OCI-LY1 (cell line): ENCODE results near the gene IL20RB.

Experiments
- H2AFZ ChIP-seq: fragments of 200-600 bp; sonication (generic), shearing (Covaris generic); 2 replicates; pipeline ENCODE4 v1.6.0; 2014; ENCODE audit warnings: antibody characterized with exemption, mild to moderate bottlenecking, low read length
- H3F3A ChIP-seq: fragments of 200-600 bp; sonication (generic), shearing (Covaris generic); 2 replicates; pipeline ENCODE4 v1.6.0; 2014; ENCODE audit warnings: mild to moderate bottlenecking, antibody characterized with exemption, low read length, moderate library complexity; ENCODE audit not compliant: insufficient read depth
- H3K27ac ChIP-seq: fragments of 200-600 bp; sonication (generic); 2 replicates; pipeline ENCODE4 v1.5.1; 2014; ENCODE audit warnings: low read length, mixed run types, mild to moderate bottlenecking, low read depth; ENCODE audit not compliant: poor library complexity, severe bottlenecking
- H3K27me3 ChIP-seq: fragments of 200-600 bp; sonication (generic); 2 replicates; pipeline ENCODE4 v1.6.0; 2014; ENCODE audit warnings: antibody characterized with exemption, mild to moderate bottlenecking, low read length, moderate library complexity; ENCODE audit not compliant: insufficient read depth
- H3K36me3 ChIP-seq: fragments of 200-600 bp; sonication (generic); 2 replicates; pipeline ENCODE4 v1.6.1; 2014; ENCODE audit warnings: mild to moderate bottlenecking, antibody characterized with exemption, low read length, moderate library complexity, mixed read lengths; ENCODE audit not compliant: insufficient read depth
- H3K4me1 ChIP-seq: fragments of 200-600 bp; sonication (generic); 2 replicates; pipeline ENCODE4 v1.5.1; 2014; ENCODE audit warnings: mild to moderate bottlenecking, low read length, moderate library complexity; ENCODE audit not compliant: insufficient read depth, severe bottlenecking
- H3K4me2 ChIP-seq: fragments of 200-600 bp; sonication (generic), shearing (Covaris generic); 2 replicates; pipeline ENCODE4 v1.6.1; 2014; ENCODE audit warnings: low read length
- H3K4me3 ChIP-seq: fragments of 200-600 bp; sonication (generic); 2 replicates; pipeline ENCODE4 v1.5.1; 2014; ENCODE audit warnings: low read length, low read depth, mild to moderate bottlenecking, mixed read lengths; ENCODE audit not compliant: poor library complexity, severe bottlenecking
- H3K79me2 ChIP-seq: fragments of 200-600 bp; shearing (Covaris generic); 2 replicates; pipeline ENCODE4 v1.6.1; 2016; ENCODE audit warnings: mixed run types, low read length, mixed read lengths; ENCODE audit not compliant: insufficient read depth
- H3K9ac ChIP-seq: fragments of 200-600 bp; sonication (generic), shearing (Covaris generic); 2 replicates; pipeline ENCODE4 v1.6.1; 2014; ENCODE audit warnings: mild to moderate bottlenecking, low read length, mixed read lengths
- H3K9me2 ChIP-seq: fragments of 200-600 bp; sonication (generic), shearing (Covaris generic); 2 replicates; pipeline ENCODE4 v1.6.1; 2014; ENCODE audit warnings: low read depth, mild to moderate bottlenecking, low read length, mixed read lengths
- H3K9me3 ChIP-seq: fragments of 200-600 bp; shearing (Covaris generic); 2 replicates; pipeline ENCODE4 v1.6.1; 2014; ENCODE audit warnings: low read length, mixed read lengths
- H4K20me1 ChIP-seq: fragments of 200-600 bp; sonication (generic), shearing (Covaris generic); 2 replicates; pipeline ENCODE4 v1.6.0; 2016; ENCODE audit warnings: mild to moderate bottlenecking, low read length; ENCODE audit not compliant: insufficient read depth
- CTCF ChIP-seq: fragments of 200-600 bp; sonication (generic), shearing (Covaris generic); IDR thresholded peaks from 2 replicates; pipeline ENCODE4 v1.5.1; 2017; ENCODE audit warnings: mild to moderate bottlenecking, antibody characterized with exemption, low read length, moderate library complexity, mixed read lengths
- EZH2 ChIP-seq: fragments of 200-600 bp; sonication (generic), shearing (Covaris generic); IDR thresholded peaks from 2 replicates; pipeline ENCODE4 v1.8.0; 2017; ENCODE audit warnings: borderline replicate concordance, mixed run types, mild to moderate bottlenecking, antibody characterized with exemption, low read length, moderate library complexity, mixed read lengths

Gene IL20RB

DNA sequence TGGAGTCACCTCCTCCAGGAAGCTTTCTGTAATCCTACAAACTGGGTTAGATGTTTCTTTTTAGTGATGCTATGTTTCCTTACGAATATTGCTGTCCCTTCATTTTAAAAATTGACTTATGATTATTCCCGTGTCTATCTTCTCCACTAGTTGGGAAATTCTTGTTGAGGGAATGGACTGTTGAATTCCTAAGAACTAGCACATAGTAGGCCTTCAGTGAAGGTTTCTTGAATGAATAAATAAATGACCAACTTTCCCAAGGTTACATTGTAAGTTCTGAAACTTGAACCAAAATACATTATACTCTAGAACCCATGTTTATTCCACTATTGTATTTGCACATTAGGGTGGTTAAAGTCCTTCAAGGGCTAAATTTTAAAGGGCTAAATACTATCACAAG is 812 bp upstream of the IL20RB start:
- no peak overlapping the region for H2AFZ ChIP-seq
- no peaks in the 10 kb centered on the region for H3F3A ChIP-seq
- no peaks in the 10 kb centered on the region for H4K20me1 ChIP-seq
- no peak overlapping the region for H3K27ac ChIP-seq
- H3K79me2 ChIP-seq = no peaks in the 10 kb centered on the region
- no peak overlapping the region for H3K9ac ChIP-seq
- H3K27me3 ChIP-seq = no peaks in the 10 kb centered on the region
- TF ChIP-seq EZH2 (no peak), CTCF (no peak)
- no peak overlapping the region for H3K4me2 ChIP-seq
- H3K4me1 ChIP-seq = no peaks in the 10 kb centered on the region
- H3K9me2 ChIP-seq = no peaks in the 10 kb centered on the region
- H3K4me3 ChIP-seq = no peak overlapping the region
- H3K9me3 ChIP-seq = no peaks in the 10 kb centered on the region
- peaks cover under 1% of the 10 kb centered on the region; the same call in 1 of the 2 replicates for H3K36me3 ChIP-seq

GRCh38 chr3:136958939-136959338 is 1.2 kb downstream of the IL20RB start:
- Histone ChIP-seq H3K9ac (no peak overlapping the region), H2AFZ (no peak overlapping the region)

GRCh38 chr3:136959599-136959998 is 1.8 kb downstream of the IL20RB start:
- H4K20me1 ChIP-seq = no peaks in the 10 kb centered on the region
- no peaks in the 10 kb centered on the region for H3K79me2 ChIP-seq
- no peaks in the 10 kb centered on the region for H3K9me2 ChIP-seq
- H2AFZ ChIP-seq = no peak overlapping the region
- no peaks in the 10 kb centered on the region for H3F3A ChIP-seq
- no peak overlapping the region for H3K9ac ChIP-seq
- H3K9me3 ChIP-seq = no peaks in the 10 kb centered on the region
- no peak overlapping the region for H3K27ac ChIP-seq
- H3K4me1 ChIP-seq = no peaks in the 10 kb centered on the region
- H3K27me3 ChIP-seq = no peaks in the 10 kb centered on the region
- H3K4me2 ChIP-seq = no peak overlapping the region
- TF ChIP-seq CTCF (no peak), EZH2 (no peak)
- no peak overlapping the region for H3K4me3 ChIP-seq
- H3K36me3 ChIP-seq = no peaks in the 10 kb centered on the region

More at GRCh38 chr3:136958939-136959338, 1.2 kb downstream of the IL20RB start:
- H3K27me3 ChIP-seq = no peaks in the 10 kb centered on the region
- H3K27ac ChIP-seq = no peak overlapping the region
- H3K9me3 ChIP-seq = no peaks in the 10 kb centered on the region
- H3K9me2 ChIP-seq = no peaks in the 10 kb centered on the region
- H4K20me1 ChIP-seq = no peaks in the 10 kb centered on the region
- no peaks in the 10 kb centered on the region for H3K79me2 ChIP-seq
- no peak overlapping the region for H3K4me2 ChIP-seq
- H3K36me3 ChIP-seq = no peaks in the 10 kb centered on the region
- H3K4me1 ChIP-seq = no peaks in the 10 kb centered on the region
- H3F3A ChIP-seq = no peaks in the 10 kb centered on the region
- TF ChIP-seq CTCF = no peak
- no peak for TF ChIP-seq EZH2
- no peak overlapping the region for H3K4me3 ChIP-seq
